Keratinocyte (primary cell): ENCODE results near the gene CCDC149.

ENCODE experiments used
- EZH2 ChIP-seq: IDR thresholded peaks from one replicate; pipeline ENCODE4 v1.6.1; 2012; ENCODE audit warnings: inconsistent platforms, mild to moderate bottlenecking, low read length, moderate library complexity
- TF ChIP-seq, protein P1 (sequence below), 3 experiments: IDR thresholded peaks in 1 of 3; conservative IDR thresholded peaks in 1 of 3; optimal IDR thresholded peaks in 1 of 3; 2 replicates in 2 of 3; 3 replicates in 1 of 3; pipeline versions ENCODE3 to v1.5.1; 2011; ENCODE audit warnings: low read length in 3 of 3, mild to moderate bottlenecking in 3 of 3, moderate library complexity in 2 of 3, control low read depth in 1 of 3, inconsistent platforms in 1 of 3; ENCODE audit not compliant: insufficient read depth in 2 of 3; ENCODE audit errors: extremely low read depth in 1 of 3

GRCh38 chr4:24808261-24808660 lies 104.6 kb downstream of the CCDC149 start:
- TF ChIP-seq, protein P1, sequence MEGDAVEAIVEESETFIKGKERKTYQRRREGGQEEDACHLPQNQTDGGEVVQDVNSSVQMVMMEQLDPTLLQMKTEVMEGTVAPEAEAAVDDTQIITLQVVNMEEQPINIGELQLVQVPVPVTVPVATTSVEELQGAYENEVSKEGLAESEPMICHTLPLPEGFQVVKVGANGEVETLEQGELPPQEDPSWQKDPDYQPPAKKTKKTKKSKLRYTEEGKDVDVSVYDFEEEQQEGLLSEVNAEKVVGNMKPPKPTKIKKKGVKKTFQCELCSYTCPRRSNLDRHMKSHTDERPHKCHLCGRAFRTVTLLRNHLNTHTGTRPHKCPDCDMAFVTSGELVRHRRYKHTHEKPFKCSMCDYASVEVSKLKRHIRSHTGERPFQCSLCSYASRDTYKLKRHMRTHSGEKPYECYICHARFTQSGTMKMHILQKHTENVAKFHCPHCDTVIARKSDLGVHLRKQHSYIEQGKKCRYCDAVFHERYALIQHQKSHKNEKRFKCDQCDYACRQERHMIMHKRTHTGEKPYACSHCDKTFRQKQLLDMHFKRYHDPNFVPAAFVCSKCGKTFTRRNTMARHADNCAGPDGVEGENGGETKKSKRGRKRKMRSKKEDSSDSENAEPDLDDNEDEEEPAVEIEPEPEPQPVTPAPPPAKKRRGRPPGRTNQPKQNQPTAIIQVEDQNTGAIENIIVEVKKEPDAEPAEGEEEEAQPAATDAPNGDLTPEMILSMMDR (optimal IDR thresholded peaks at IDR 0.05 in 1 of 3, IDR thresholded peaks at IDR 0.05 in 1 of 3, conservative IDR thresholded peaks at IDR 0.05 in 1 of 3; ENCODE audit: extremely low read depth in 1 of 3, insufficient read depth in 2 of 3, low read length in 3 of 3): no peak
- no peak for TF ChIP-seq EZH2
